Measurements from ENCODE around the gene SULT1A2. TPM values are rescaled to one million over a fixed set of nuclear protein-coding genes. Genes with fewer than 3 reads are reported as not detected.
"Not testable (repeated sequence)": the region's sequence is repeated elsewhere in the genome, so short reads cannot be mapped to it uniquely, and the experiment has no call there.

Gene SULT1A2
- total and polyA plus RNA-seq, 2 donors = 0.21 to 1.3 TPM

DNA sequence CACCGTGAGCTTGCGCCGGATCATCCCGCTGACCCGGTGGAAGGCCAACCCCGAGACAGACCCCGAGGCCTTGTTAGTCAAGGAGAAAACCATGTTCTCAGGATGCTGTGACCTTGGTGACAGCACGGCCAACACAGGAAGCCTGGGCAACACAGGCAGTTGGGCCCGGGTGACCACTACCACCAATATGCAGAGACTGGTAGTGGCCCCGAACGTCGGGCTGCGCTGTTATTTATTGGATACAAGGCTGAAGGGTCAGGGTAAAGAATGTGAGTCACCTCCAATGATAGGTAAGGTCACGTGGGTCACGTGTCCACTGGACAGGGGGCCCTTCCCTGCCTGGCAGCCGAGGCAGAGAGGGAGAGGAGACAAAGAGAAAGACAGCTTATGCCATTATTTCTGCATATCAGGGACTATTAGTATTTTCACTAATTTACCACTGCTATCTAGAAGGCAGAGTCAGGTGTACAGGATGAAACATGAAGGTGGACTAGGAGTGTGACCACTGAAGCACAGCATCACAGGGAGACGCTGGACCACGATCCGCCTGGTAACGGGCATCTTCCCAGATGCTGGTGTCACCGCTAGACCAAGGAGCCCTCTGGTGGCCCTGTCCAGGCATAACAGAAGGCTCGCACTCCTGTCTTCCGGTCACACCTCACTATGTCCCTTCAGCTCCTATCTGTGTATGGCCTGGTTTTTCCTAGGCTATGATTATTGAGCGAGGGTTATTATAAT lies 18.8 kb upstream of the SULT1A2 start:
- not testable (repeated sequence) for H3K27ac ChIP-seq (ENCODE audit: low read depth); DNase-seq (ENCODE audit: extremely low spot score); H3K4me1 ChIP-seq (ENCODE audit: insufficient read depth); H3K4me3 ChIP-seq (ENCODE audit: low read depth, low read length); H3K36me3 ChIP-seq (ENCODE audit: insufficient read depth)
- WGBS = 49% methylated on average over 17 of the region's 24 CpGs

DNA sequence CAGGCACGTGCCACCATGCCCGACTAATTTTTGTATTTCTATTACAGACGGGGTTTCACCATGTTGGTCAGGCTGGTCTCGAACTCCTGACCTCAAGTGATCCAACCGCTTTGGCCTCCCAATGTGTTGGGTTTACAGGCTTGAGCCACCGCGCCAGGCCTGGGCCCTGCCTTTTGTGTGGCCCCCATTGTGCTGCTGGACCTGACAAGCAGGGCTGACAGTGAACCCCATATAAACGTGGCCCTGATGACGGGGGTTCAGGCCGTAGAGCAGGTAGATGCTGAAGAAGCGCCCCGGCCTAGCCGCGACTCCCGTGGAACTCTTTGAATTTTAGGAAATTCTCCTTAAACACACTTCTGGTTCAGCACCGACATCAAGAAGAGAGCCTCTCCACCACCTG lies 17.7 kb upstream of the SULT1A2 start:
- not testable (repeated sequence) for H3K4me3 ChIP-seq (ENCODE audit: low read depth, low read length); H3K4me1 ChIP-seq (ENCODE audit: insufficient read depth); H3K27ac ChIP-seq (ENCODE audit: low read depth); DNase-seq (ENCODE audit: extremely low spot score); H3K36me3 ChIP-seq (ENCODE audit: insufficient read depth)
- WGBS = 86% methylated on average over 14 of the region's 16 CpGs

DNA sequence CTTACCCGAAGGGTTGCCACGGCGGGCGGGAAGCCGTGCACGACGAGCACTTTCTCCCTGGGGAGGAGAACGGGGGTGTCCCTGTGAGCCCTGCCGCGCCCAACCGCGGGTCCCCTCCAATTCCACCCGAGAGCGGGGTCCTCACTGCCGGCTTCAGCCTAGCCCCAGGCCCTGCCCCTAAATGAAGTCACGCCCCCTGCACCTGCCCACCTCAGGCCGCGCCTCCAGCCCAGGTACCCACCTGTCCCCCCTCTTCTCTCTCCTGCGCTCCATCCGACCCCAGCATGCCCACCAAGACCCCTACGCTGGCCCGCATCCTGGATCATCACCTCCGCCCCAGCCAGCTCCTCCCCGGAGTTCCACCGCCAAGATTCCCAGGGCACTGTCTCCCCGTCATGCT lies 17.1 kb upstream of the SULT1A2 start:
- H3K36me3 ChIP-seq (ENCODE audit: insufficient read depth); H3K27ac ChIP-seq (ENCODE audit: low read depth); H3K4me1 ChIP-seq (ENCODE audit: insufficient read depth); DNase-seq (ENCODE audit: extremely low spot score); H3K4me3 ChIP-seq (ENCODE audit: low read depth, low read length): not testable (repeated sequence)
- 23% methylated on average over 7 of the region's 26 CpGs for WGBS

DNA sequence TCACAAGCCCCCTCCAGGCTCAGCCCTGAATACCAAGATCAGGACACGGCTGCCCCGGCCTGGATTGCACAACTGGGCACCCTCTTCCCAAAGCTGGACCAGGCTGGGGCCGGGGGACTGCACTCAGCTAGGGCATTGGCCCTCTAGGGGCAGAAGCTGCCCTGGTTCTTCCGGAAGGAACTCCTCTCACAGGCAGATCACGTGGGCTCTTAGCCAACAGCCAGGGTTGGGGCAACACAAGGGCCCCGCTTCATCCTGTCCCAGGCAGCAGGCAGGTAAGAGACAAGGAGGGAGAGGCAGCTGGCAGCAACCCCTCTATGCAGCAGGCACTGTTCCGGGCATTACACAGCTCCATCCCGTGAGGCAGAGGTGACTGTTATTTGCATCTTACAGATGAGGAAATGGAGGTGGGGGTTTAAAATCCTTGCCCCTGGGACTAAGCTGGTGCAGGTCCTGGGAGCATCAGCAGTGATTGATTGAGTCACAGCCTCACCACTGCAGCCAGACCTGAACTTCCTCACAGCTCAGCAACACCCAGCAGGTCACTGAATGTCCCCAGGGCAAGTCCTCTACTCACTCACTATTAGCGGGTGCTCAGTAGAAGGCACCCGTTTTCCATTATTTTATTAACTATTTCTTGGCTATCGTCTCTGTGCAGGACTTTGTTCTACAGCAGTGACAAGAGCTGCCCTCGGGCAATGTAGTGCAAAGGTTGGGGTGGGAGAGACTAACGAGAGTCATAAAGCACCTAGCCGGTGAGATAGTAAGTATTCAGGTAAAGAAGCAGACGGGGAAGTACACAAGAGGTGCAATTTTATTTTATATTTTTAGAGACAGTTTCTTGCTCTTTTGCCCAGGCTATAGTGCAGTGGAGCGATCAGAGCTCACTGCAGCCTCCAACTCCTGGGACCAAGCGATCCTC lies 15.8 kb upstream of the SULT1A2 start:
- not testable (repeated sequence) for DNase-seq (ENCODE audit: extremely low spot score); H3K4me3 ChIP-seq (ENCODE audit: low read depth, low read length); H3K4me1 ChIP-seq (ENCODE audit: insufficient read depth); H3K36me3 ChIP-seq (ENCODE audit: insufficient read depth); H3K27ac ChIP-seq (ENCODE audit: low read depth)
- no CpG with 5 or more reads among the region's 17 CpGs for WGBS

DNA sequence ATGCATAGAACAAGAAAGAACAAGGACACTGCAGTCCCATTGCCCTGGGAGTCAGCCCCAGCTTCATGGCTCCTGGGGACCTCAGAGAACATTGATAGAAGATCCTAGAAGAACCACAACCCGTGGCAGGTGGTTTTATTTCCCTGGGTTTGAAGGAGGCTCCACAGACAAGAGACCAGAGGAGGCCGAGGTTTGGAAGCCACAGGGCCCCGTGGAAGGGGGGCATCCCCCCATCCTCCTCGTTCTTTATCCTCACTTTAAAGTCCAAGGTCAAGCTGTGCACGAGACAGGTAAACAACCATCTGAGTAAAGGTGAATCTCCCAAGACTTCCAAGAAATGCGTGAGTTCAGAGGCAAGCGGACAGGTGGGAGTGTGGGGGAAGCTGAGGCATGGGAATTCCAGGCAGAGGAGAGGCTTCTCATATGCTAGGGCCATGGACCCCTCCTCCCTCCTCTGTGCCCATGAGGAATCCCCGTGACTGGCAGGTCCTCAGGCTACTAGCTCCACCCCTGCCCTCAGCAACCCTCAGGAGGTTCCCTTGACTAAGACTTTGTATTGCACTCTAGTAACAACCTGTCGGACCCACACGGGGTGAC lies 13.8 kb upstream of the SULT1A2 start:
- 81% methylated on average over 10 of the region's 10 CpGs for WGBS
- Histone ChIP-seq H3K4me1 (ENCODE audit: insufficient read depth) (no peaks in the 10 kb centered on the region), H3K4me3 (ENCODE audit: low read depth, low read length) (no peak overlapping the region), H3K27ac (ENCODE audit: low read depth) (no peak overlapping the region), H3K36me3 (ENCODE audit: insufficient read depth) (no peaks in the 10 kb centered on the region)
- DNase-seq (ENCODE audit: extremely low spot score) = no peak

DNA sequence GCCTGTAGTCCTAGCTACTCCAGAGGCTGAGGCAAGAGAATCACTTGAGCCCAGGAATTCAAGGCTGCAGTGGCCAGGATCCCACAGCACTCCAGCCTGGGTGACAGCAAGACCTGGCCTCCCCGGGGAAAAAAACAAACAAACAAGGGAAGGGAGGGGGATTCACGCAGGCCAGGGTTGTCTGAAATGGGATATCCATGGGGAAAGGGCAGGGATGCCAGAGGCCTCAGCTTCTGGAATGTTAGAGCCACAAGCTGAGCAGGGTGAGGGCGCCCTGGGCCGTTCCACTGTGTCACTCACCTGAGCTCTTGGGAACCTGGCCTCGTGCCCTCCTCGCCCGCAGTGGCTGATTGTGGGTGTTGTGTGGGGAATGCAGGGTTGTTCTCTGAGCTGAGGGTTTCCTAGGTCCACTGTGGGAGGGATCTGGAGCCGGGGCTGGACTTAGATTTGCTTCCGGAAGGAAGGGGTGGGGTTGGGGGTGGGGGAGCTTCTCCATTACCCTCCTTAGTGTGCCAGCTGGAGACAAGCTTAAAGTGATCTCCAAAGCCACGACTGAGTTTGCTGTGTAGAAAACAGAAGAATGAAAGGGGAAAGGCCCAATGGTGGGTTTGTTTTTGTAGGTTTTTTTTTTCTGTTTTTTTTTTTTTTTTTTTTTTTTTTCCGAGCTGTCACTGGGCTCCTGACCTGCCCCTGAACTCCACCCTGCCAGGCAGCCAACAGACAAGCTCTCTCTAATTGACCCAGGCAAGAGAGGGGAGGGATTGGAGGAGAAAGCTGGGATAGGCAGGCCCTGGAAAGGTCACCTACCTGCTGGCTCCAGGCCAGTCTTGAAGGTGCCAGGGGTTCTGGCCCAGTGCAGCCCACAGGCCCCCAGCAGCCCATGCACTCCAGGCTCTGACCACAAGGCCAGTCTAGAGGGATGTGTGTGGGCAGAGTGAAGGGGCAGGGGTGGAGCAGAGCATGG lies 13.1 kb upstream of the SULT1A2 start, which contains the start of gene SULT1A1:
Gene SULT1A1 (minus strand): TSS at position 414 of the 964 bp plus-strand sequence. CDS start 1,189 bp downstream, outside the sequence.
- H3K36me3 ChIP-seq (ENCODE audit: insufficient read depth) = no peaks in the 10 kb centered on the region
- no peak within 1 kb of the TSS for H3K4me3 ChIP-seq (ENCODE audit: low read depth, low read length)
- DNase-seq (ENCODE audit: extremely low spot score) = no peak
- 41% methylated on average over 11 of the region's 11 CpGs for WGBS
- no peaks in the 10 kb centered on the region for H3K4me1 ChIP-seq (ENCODE audit: insufficient read depth)
- no peak within 1 kb of the TSS for H3K27ac ChIP-seq (ENCODE audit: low read depth)

DNA sequence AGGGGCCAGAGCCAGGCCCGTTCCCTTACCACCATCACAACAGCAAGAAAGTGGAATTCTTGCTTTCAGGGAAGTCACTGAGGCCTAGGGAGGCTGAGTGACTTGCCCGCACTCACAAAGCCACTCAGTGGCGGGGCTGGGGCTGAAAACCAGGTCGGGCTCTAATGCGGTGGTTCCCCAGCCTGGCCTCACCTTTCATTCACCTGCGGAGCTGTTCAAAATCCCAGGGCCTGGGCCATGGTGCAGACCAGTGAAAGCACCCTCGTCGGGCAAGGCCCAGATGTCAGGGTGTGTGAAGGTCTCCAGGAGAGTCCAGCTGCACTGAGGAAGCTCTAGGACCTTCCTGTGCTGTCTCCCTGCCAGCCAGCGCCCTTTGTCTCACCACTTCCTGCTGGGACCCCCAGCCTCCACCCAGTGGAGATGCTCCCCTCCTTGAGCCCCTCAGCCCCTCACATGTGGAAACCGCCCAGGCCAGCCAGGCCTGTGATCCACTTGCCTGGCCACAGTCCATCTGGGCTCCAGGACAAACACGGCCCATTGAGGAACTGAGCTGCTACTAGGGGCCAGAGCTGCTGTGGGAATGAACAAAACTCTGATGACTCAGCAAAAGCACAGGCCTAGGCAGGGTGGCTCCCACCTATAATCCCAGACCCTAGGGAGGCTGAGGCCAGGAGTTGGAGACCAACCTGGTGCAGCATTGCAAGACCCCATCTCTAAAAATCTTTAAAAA lies 12.2 kb upstream of the SULT1A2 start:
- not testable (repeated sequence) for H3K4me3 ChIP-seq (ENCODE audit: low read depth, low read length); H3K27ac ChIP-seq (ENCODE audit: low read depth)
- 80% methylated on average over 11 of the region's 11 CpGs for WGBS

DNA sequence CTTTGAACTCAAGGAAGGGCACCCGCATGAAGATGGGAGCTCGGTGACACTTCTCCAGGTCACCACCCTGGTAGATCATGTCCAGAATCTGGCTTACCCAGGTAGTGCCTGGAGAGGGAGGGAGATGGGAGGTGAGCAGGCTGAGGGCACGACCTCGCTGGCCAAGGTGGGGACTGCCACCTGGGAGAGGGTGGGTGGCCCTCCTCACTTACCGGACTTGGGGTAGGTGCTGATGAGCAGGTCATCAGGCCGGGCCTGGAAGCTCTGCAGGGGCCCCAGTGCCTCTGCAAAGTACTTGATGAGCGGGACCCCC lies 11.6 kb upstream of the SULT1A2 start:
- H3K4me1 ChIP-seq (ENCODE audit: insufficient read depth); H3K36me3 ChIP-seq (ENCODE audit: insufficient read depth); DNase-seq (ENCODE audit: extremely low spot score); H3K4me3 ChIP-seq (ENCODE audit: low read depth, low read length); H3K27ac ChIP-seq (ENCODE audit: low read depth): not testable (repeated sequence)
- 93% methylated on average over 6 of the region's 7 CpGs for WGBS

More for the DNA sequence above, 12.2 kb upstream of the SULT1A2 start:
- H3K4me1 ChIP-seq (ENCODE audit: insufficient read depth); H3K36me3 ChIP-seq (ENCODE audit: insufficient read depth); DNase-seq (ENCODE audit: extremely low spot score): not testable (repeated sequence)

DNA sequence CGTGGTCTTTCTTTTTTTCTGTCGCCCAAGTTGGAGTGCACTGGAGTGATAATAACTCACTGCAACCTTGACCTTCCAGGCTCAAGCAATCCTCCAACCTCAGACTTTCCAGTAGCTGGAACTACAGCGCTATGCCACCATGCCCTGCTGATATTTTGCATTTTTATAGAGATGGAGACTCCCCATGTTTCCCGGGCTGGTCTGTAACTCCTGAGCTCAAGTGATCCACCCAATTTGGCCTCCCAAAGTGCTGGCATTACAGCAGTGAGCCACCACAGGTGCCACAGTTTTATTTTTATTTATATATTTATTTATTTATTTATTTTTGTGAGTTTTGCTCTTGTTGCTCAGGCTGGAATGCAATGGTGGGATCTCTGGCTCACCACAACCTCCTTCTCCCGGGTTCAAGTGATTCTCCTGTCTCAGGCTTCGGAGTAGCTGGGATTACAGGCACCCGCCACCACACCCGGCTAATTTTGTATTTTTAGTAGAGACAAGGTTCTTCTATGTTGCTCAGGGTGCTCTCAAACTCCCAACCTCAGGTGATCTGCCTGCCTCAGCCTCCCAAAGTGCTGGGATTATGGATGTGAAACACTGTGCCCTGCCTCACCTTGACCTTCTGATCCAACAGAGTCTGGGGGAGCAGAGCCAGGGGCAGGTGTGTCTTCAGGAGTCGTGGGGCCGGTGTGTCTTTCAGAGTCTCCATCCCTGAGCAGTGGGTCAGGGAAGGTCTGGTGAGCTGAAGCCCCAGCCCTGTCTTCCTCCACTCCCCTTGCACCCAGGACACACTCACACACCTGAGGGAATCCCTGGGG lies 11.0 kb upstream of the SULT1A2 start:
- 93% methylated on average over 10 of the region's 10 CpGs for WGBS
- H3K36me3 ChIP-seq (ENCODE audit: insufficient read depth); H3K4me3 ChIP-seq (ENCODE audit: low read depth, low read length); H3K27ac ChIP-seq (ENCODE audit: low read depth); DNase-seq (ENCODE audit: extremely low spot score); H3K4me1 ChIP-seq (ENCODE audit: insufficient read depth): not testable (repeated sequence)

DNA sequence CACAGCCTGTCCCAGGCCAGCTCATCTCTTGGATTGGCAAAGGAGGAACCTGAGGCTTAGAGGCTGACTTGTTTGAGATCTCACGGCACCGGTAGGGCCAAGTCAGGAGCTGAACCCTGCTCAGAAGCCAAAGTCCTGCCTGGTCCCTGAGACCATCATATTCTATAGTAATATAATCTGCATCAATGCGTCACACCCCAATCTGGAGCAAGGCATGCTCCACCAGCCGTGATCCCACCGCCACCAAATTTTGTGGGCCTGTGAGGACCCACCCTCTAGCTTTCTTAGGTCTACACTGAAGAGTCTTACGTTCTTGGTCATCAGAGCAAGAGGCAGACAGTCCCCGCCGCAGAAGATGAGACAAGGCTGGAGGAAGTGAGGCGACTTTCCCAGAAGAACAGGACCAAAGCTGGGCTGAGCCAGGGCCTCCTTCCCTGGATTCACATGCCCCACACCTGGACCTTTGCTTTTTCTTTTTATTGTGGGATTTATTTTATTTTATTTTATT lies 10.3 kb upstream of the SULT1A2 start:
- no peak for DNase-seq (ENCODE audit: extremely low spot score)
- 94% methylated on average over 9 of the region's 9 CpGs for WGBS
- no peaks in the 10 kb centered on the region for H3K36me3 ChIP-seq (ENCODE audit: insufficient read depth)
- no peaks in the 10 kb centered on the region for H3K4me1 ChIP-seq (ENCODE audit: insufficient read depth)
- no peak overlapping the region for H3K27ac ChIP-seq (ENCODE audit: low read depth)
- no peak overlapping the region for H3K4me3 ChIP-seq (ENCODE audit: low read depth, low read length)

DNA sequence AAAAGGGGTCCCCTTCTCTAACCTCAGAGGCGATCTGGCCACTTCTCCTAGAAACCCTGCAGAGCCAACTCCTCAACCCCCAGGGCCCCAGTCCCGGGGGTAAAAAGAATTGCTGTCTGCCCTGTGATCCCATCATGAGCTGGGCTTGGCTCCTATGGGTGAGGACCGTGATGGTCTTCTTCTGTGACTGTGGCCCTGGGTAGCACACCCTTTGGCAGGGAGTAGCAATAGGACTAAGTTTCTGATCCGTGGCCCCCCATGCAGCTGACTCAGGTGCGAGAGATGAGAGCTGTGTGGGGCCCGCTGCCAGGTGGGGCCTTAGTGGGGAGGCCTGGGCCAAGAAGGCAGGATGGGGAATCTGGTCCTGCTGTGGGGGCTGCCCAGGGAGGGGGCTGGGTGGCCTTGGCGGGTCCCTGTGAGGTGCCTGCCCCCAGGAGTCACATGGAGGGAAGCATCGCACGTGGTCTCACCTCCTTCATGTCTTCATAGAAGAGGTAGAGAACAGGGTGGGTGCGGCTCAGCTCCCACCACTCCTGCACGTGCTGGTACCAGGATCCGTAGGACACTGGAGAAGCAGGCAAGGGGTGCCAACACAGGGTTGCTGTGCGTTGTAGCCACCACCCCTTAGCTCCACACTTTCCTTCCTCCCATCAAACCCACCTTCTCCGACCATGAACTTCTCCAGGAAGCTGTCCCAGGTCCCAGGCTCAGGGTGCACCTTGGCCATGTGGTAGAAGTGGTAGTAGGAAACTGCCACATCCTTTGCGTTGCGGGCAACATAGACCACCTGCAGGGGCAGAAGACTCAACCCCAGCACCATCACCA lies 9.7 kb upstream of the SULT1A2 start:
- 94% methylated on average over 16 of the region's 16 CpGs for WGBS
- no peak for DNase-seq (ENCODE audit: extremely low spot score)
- H3K27ac ChIP-seq (ENCODE audit: low read depth) = no peak overlapping the region
- no peaks in the 10 kb centered on the region for H3K36me3 ChIP-seq (ENCODE audit: insufficient read depth)
- H3K4me1 ChIP-seq (ENCODE audit: insufficient read depth) = no peaks in the 10 kb centered on the region
- H3K4me3 ChIP-seq (ENCODE audit: low read depth, low read length) = no peak overlapping the region

Data from urinary bladder (tissue), 4 donors.